22Rv1 (cell line): ENCODE measurements around the gene GBGT1.

Experiments used
- ZFX ChIP-seq: fragments of 450-650 bp; IDR thresholded peaks from 2 replicates; pipeline ENCODE4 v1.6.1; 2017; ENCODE audit warnings: antibody characterized with exemption, borderline replicate concordance
- TF ChIP-seq, protein P1 (sequence below): fragments of 450-650 bp; IDR thresholded peaks from 2 replicates; pipeline ENCODE4 v1.5.1; 2017; ENCODE audit warnings: mild to moderate bottlenecking

- TF ChIP-seq, protein P1, sequence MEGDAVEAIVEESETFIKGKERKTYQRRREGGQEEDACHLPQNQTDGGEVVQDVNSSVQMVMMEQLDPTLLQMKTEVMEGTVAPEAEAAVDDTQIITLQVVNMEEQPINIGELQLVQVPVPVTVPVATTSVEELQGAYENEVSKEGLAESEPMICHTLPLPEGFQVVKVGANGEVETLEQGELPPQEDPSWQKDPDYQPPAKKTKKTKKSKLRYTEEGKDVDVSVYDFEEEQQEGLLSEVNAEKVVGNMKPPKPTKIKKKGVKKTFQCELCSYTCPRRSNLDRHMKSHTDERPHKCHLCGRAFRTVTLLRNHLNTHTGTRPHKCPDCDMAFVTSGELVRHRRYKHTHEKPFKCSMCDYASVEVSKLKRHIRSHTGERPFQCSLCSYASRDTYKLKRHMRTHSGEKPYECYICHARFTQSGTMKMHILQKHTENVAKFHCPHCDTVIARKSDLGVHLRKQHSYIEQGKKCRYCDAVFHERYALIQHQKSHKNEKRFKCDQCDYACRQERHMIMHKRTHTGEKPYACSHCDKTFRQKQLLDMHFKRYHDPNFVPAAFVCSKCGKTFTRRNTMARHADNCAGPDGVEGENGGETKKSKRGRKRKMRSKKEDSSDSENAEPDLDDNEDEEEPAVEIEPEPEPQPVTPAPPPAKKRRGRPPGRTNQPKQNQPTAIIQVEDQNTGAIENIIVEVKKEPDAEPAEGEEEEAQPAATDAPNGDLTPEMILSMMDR: no peak
- TF ChIP-seq ZFX: no peak
Observed at GRCh38 chr9:133132174-133132573, 31.5 kb downstream of the GBGT1 start.
